Stimulated activated CD8-positive, alpha-beta memory T cell treated with anti-CD3 and anti-CD28 coated beads, Interleukin-7, amount 100 ng/mL, for 4 hours (primary cell): ENCODE measurements around the gene CFAP43.

ENCODE experiments used
- DNase-seq, 2 donors: peaks; one replicate each; pipeline ENCODE4 v3.0.0-alpha.2; 2020; ENCODE audit warnings: low read depth in 2 of 2

Gene CFAP43, protein sequence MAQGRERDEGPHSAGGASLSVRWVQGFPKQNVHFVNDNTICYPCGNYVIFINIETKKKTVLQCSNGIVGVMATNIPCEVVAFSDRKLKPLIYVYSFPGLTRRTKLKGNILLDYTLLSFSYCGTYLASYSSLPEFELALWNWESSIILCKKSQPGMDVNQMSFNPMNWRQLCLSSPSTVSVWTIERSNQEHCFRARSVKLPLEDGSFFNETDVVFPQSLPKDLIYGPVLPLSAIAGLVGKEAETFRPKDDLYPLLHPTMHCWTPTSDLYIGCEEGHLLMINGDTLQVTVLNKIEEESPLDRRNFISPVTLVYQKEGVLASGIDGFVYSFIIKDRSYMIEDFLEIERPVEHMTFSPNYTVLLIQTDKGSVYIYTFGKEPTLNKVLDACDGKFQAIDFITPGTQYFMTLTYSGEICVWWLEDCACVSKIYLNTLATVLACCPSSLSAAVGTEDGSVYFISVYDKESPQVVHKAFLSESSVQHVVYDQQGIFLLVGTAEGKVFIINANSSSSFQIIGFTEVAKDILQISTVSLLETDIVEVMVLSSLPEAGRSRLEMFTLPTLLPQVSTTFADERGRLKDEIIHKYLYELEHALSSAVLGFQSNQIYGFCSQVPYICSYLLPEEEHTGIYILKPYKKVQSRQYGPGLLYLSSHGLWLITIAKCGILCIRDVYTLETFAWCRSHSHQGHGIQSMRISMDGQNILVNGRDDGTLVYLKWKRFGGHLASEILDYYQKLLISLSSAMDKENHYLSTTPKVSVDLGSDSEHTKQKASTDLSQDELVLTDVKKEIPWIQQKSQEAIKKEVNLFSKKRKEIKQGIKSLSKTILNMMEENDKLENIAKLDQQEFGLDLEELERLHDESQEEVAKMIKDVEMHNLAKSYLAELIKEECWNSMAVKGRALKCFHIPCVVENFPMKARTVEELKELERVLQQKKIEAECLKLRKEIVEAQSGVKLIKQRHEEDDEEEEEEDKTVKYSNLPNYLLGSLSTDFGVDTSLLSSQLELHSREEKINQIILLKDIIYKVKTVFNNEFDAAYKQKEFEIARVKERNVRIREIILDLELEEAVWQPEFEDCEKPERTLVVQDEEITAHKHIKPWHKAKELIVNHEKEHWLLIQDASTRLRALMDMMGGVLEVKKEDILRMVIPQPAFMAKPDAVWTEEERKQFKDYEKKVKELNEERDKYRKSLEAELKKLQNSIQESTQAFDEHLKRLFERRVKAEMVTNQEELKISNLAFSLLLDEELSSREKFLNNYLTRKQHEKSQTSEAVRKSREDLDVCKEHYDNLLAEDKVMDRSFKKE (N-terminal part only)

GRCh38 chr10:104231784-104232612, at the start of gene CFAP43:
TSS of gene CFAP43 (minus strand) at chr10:104232364. CDS start at chr10:104232246, 118 bp downstream.
- DNase-seq, result peak; percentile 96 to 98

- DNase-seq, result no peak
Measured at GRCh38 chr10:104281694-104282093, 49.5 kb upstream of the CFAP43 start.

- no peak for DNase-seq
Measured at GRCh38 chr10:104279550-104280259, 47.5 kb upstream of the CFAP43 start.

DNA sequence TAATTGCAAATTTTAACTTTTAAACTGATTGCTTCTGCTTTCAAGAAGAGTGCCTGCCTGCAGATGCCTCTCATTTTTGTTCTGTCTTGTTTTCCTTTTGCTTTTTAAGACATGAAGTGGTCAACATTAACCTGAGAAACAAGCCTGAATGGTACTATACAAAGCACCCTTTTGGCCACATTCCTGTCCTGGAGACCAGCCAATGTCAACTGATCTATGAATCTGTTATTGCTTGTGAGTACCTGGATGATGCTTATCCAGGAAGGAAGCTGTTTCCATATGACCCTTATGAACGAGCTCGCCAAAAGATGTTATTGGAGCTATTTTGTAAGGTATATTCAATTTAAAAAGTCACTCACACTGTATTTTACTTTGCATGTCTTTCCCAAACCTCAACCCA, 45.6 kb upstream of the CFAP43 start:
- DNase-seq, result no peak

- DNase-seq, result no peak
Measured at GRCh38 chr10:104276192-104276591, 44.0 kb upstream of the CFAP43 start.

GRCh38 chr10:104274762-104275721, 42.9 kb upstream of the CFAP43 start:
- peak in 1 of 2 donors; percentile 28 for DNase-seq

DNA sequence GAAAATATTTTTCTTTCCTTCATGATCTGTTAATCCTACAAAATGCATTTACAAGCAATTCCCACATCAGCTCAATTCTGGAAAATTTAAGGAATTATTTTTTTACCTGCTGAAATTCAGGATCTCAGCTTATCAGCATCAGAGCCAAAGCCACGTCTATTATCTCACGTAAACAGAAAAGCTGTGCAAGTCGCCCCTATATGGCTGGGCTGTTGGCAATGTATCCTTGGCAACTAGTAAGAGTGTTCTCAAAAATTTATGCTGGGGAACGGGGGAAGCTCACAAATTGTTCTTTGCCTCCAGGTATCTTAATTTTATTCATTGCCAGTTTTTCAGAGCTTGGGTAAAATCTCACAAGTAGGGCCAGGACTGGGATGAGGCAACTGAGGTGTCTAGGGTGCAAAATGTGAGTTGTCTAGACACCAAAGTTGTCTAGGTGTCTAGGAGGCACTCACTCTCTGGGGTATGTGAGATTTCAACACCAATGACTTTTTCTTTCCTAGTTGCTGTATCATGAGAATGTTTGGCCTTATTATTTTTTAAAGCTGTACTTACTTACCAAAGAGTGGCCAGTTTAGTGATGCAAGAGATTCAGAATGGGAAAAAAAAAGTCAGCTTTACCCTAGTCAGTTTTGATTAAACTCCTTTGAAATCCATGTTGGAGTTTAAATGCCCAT, 41.9 kb upstream of the CFAP43 start:
- no peak for DNase-seq

DNA sequence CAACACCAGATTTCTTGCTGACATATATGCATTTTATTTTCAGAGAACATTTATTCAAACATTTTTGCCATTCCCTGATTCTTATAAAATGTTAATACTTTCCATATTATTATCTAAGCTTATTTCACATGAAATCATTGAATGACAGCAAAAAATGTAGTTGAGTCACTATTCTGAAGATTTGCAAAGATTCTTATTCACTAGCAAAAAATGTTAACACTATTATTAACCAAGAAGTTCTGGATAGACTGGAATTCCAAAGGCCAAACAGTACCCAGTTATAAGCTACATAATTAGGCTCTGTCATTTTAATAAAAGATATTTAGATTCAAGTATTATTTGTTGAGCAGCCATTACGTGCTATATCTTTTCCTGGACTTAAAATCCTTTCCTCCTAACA, 41.1 kb upstream of the CFAP43 start:
- DNase-seq, result no peak

GRCh38 chr10:104268713-104269645, 36.8 kb upstream of the CFAP43 start, which contains the start of gene GSTO2:
TSS of gene GSTO2 (plus strand) at chr10:104269184. CDS start at chr10:104274916, 5,732 bp downstream.
- DNase-seq, result peak; percentile 98

DNA sequence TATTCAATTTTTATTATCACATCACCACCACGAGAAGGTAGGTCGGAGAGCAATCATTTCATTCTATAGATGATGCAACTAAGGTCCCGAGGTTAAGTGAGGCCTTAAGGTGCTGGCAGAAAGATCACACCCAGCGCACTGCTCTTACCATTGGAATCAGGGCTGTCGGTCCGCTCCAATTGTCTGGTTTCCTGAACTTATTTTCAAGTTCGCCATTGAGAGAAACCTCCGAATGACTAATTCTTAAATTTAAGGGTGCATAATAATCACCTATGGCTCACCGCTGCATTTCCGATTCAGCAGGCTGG, 36.2 kb upstream of the CFAP43 start:
- no peak for DNase-seq

DNA sequence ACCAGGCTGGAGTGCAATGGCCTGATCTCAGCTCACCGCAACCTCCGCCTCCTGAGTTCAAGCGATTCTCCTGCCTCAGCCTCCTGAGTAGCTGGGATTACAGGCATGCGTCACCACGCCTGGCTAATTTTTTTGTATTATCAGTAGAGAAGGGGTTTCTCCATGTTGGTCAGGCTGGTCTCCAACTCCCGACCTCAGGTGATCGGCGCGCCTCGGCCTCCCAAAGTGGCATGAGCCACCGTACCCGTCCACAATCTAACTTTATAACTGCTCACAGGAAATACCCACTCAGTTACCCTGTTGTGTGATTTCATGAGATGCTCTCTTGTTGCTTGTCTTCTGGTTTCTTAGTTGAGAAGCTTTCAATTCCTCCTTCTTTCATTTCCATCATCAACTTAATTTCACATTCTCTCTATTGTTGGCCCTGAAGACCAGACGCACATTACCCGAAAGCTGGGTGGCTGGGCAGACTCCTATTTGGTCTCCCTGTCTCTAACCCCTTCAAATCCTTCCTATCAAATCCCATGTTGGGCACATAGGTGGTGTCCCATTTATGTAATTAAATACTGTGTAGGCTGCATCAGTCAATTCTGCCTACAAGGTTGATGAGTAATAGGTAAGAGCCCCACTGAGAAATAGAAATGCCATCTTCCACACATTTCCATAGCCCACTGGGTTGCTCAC, 35.7 kb upstream of the CFAP43 start:
- no peak for DNase-seq

GRCh38 chr10:104264783-104265182, 32.6 kb upstream of the CFAP43 start:
- no peak for DNase-seq

- DNase-seq, result no peak
Measured at GRCh38 chr10:104262055-104262454, 29.9 kb upstream of the CFAP43 start.

DNA sequence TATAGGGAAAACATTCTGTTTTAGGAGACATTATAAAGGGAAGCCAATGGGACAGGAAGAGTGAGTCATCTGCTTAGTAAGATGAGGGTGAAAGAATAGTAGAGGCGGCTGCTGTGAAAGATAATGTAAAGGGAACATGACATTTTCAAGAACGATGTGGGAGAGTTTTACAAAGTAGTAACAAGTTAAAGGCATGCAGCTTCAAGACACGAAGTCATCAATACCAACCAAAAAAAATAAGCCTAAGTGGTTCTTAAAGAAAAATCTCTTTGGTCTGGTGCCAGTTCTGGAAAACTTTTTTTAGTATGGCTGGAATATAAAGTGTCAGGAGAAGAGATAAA, 28.6 kb upstream of the CFAP43 start:
- no peak for DNase-seq

DNA sequence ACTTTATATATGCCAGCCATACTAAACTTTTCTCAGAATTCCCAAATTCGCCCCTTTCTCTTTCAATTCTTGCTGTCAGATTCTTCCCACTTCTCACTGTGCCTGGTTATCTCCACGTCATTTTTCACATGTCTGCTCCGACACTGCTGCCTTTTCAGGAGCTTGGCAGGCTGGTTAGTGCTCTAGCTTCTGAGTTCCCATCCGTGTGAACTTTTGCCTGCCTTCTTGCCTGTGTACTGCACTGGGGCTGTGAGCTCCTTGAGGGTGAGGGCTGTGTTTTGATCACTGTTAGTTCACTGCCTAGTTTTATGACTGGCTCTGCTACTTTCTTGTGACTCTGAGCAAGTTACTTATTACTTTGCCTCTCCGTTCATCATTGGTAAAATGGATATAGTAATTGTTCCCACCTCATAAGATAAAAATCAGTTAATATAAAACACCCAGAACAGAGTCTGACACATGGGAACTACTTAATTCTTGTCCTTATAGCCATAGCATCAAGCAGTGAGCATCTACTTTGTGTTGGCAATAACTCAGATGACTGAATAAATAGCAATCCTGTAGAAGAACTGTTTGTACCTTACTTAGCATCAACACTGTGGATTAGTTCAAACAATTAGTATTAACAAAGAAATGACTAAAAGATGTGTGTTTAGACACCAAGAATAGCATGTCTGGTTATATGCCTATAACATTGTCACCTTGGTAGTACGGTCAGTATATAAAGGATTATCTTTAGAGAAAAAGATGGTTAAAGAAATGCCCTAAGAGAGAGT, 28.0 kb upstream of the CFAP43 start:
- DNase-seq, result no peak

GRCh38 chr10:104259456-104259855, 27.3 kb upstream of the CFAP43 start:
- DNase-seq, result no peak
